CD14-positive monocyte (primary cell): ENCODE results near the gene VWC2. TPM values are rescaled to one million over a fixed set of nuclear protein-coding genes. Genes with fewer than 3 reads are reported as not detected.
A peak's percentile ranks its signal among the peaks of the same experiment; 100 is the strongest.

Experiments
- DNase-seq, 3 donors: peaks; one replicate each; pipeline ENCODE4 v3.0.0-alpha.2; 2011 to 2022
- H2AFZ ChIP-seq: 2 replicates; pipeline ENCODE4 v1.6.0; 2012; ENCODE audit warnings: mild to moderate bottlenecking, low read depth, low read length, inconsistent platforms; ENCODE audit not compliant: insufficient read depth, poor library complexity, severe bottlenecking
- H3K27ac ChIP-seq, 2 donors: 1 replicate in 1 of 2; 2 replicates in 1 of 2; pipeline ENCODE4 v1.5.1; 2012 to 2013; ENCODE audit warnings: low read length in 2 of 2, control low read depth in 1 of 2, inconsistent platforms in 1 of 2, low read depth in 1 of 2, mild to moderate bottlenecking in 1 of 2
- H3K27me3 ChIP-seq, 2 donors: one replicate each; pipeline versions ENCODE4 v1.6.0 to v1.6.1; 2011 to 2013; ENCODE audit warnings: low read length in 2 of 2; ENCODE audit not compliant: control insufficient read depth in 2 of 2, insufficient read depth in 2 of 2
- H3K36me3 ChIP-seq, 2 donors: replicated peaks in 1 of 2; 1 replicate in 1 of 2; 2 replicates in 1 of 2; pipeline versions ENCODE4 v1.5.1 to v1.6.1; 2012 to 2013; ENCODE audit warnings: low read length in 2 of 2, control low read depth in 1 of 2, inconsistent platforms in 1 of 2, mild to moderate bottlenecking in 1 of 2; ENCODE audit not compliant: insufficient read depth in 2 of 2, control insufficient read depth in 1 of 2
- H3K4me1 ChIP-seq, 2 donors: 1 replicate in 1 of 2; 2 replicates in 1 of 2; pipeline versions ENCODE4 v1.5.1 to v1.6.1; 2012 to 2013; ENCODE audit warnings: low read length in 2 of 2, control low read depth in 1 of 2, inconsistent platforms in 1 of 2, mild to moderate bottlenecking in 1 of 2, moderate library complexity in 1 of 2; ENCODE audit not compliant: insufficient read depth in 2 of 2, control insufficient read depth in 1 of 2
- H3K4me2 ChIP-seq: replicated peaks from 2 replicates; pipeline ENCODE3; 2012; ENCODE audit warnings: low read length, moderate library complexity, mild to moderate bottlenecking; ENCODE audit not compliant: poor library complexity, severe bottlenecking; ENCODE audit errors: extremely low read depth
- H3K4me3 ChIP-seq, 3 experiments: fragments of 200-600 bp in 1 of 3; sonication (generic) in 1 of 3; replicated peaks in 1 of 3; 1 replicate in 2 of 3; 2 replicates in 1 of 3; pipeline ENCODE4 v1.5.1; 2011 to 2013; ENCODE audit warnings: low read length in 3 of 3, mild to moderate bottlenecking in 3 of 3, control low read depth in 2 of 3, low read depth in 2 of 3, inconsistent platforms in 1 of 3, moderate library complexity in 1 of 3
- H3K79me2 ChIP-seq: 2 replicates; pipeline ENCODE4 v1.6.0; 2012; ENCODE audit warnings: mild to moderate bottlenecking, control low read depth, inconsistent platforms, low read length, moderate library complexity; ENCODE audit not compliant: insufficient read depth
- H3K9ac ChIP-seq: 2 replicates; pipeline ENCODE4 v1.6.0; 2017; ENCODE audit warnings: low read length, mild to moderate bottlenecking; ENCODE audit not compliant: insufficient read depth, poor library complexity, severe bottlenecking
- H3K9me3 ChIP-seq, 2 donors: replicated peaks in 1 of 2; 1 replicate in 1 of 2; 2 replicates in 1 of 2; pipeline versions ENCODE4 v1.5.1 to v1.6.1; 2012 to 2013; ENCODE audit warnings: low read length in 2 of 2, control low read depth in 1 of 2; ENCODE audit not compliant: control insufficient read depth in 1 of 2, insufficient read depth in 1 of 2
- H4K20me1 ChIP-seq: 2 replicates; pipeline ENCODE4 v1.6.0; 2012; ENCODE audit warnings: mild to moderate bottlenecking, low read length, control low read depth, moderate library complexity; ENCODE audit not compliant: insufficient read depth
- H3K27ac Mint-ChIP-seq, 7 donors: one replicate each; pipeline ENCODE4 v1.8.0; 2020; ENCODE audit warnings: mild to moderate bottlenecking in 7 of 7, mixed read lengths in 7 of 7, moderate library complexity in 6 of 7, inconsistent platforms in 2 of 7
- H3K27me3 Mint-ChIP-seq, 3 donors: one replicate each; pipeline ENCODE4 v1.8.0; 2021 to 2022; ENCODE audit warnings: low read depth in 3 of 3, mild to moderate bottlenecking in 3 of 3, mixed read lengths in 3 of 3, moderate library complexity in 3 of 3, inconsistent platforms in 1 of 3
- H3K36me3 Mint-ChIP-seq, 2 donors: one replicate each; pipeline ENCODE4 v1.8.0; 2020; ENCODE audit warnings: mixed read lengths in 2 of 2, inconsistent platforms in 1 of 2, mild to moderate bottlenecking in 1 of 2
- H3K4me1 Mint-ChIP-seq: one replicate; pipeline ENCODE4 v1.8.0; 2020; ENCODE audit warnings: mild to moderate bottlenecking, mixed read lengths
- H3K4me3 Mint-ChIP-seq, 2 donors: one replicate each; pipeline ENCODE4 v1.8.0; 2020; ENCODE audit warnings: mild to moderate bottlenecking in 2 of 2, mixed read lengths in 2 of 2, moderate library complexity in 1 of 2
- H3K9me3 Mint-ChIP-seq, 7 donors: one replicate each; pipeline ENCODE4 v1.8.0; 2020 to 2022; ENCODE audit warnings: mixed read lengths in 7 of 7, mild to moderate bottlenecking in 6 of 7, moderate library complexity in 6 of 7, inconsistent platforms in 2 of 7
- CTCF ChIP-seq: fragments of 200-600 bp; IDR thresholded peaks from one replicate; pipeline ENCODE4 v1.8.0; 2022; ENCODE audit warnings: antibody characterized with exemption, mild to moderate bottlenecking
- WGBS: methylation state at CpG from one replicate; pipeline ENCODE4 v1.1.5; 2013; ENCODE audit warnings: missing lambda C conversion rate; ENCODE audit not compliant: insufficient coverage; 5-methylcytosine and 5-hydroxymethylcytosine counted together
- intact Hi-C, 2 donors: fragments of 100-400 bp; cut with micrococcal nuclease; formaldehyde crosslinking; loops; one replicate each; pipeline versions ENCODE4 v1.15.0 to v1.15.1; 2023
- polyA plus RNA-seq, 3 donors: library from polyadenylated mRNA; depleted of rRNA in 1 of 3; unstranded in 2 of 3; stranded (reverse) in 1 of 3; fragments of 300-500 nt in 2 of 3; fragments of >200 nt in 1 of 3; fragmentation: Illumina TruSeq in 2 of 3; gene quantifications; 1 replicate in 2 of 3; 2 replicates in 1 of 3; pipeline ENCODE4 v1.2.3, GENCODE V29; 2012 to 2021

The VWC2 gene
- polyA plus RNA-seq, 3 donors, result not detected

DNA sequence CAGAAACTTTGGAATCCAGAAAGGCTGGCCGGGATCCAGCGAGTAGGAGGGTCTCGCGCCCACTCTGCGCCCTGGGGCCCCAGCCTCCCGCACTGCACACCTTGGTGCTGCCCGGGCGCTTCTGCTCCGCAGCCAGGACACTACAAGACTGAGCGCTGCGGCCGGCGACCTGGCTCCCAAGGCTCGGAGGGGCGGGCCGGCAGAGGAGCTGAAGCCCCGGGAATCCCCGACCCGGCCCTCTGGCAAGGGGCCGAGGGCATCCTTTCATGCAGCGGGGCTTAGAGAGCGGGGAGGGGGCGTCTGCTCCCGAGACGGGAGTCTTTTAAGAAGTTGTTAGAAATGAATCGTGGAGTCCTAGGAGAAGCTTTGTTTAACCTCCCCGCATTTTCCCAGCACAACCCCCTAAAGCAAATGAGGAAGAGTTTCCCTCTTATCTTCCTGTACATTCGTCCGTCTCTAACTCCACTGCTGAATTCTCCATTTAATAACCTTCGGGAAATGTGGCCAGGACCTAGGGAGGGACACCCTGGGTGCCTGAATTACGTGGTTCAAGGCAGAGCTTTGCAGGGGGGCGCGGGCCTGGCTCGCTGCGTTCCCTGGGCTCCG is 1.1 kb downstream of the VWC2 start:
- 2% methylated on average over 27 of the region's 36 CpGs for WGBS
- H3K27me3 ChIP-seq, result peaks cover 57 to 71% of the 10 kb centered on the region in 2 donors

More for the DNA sequence above, 1.1 kb downstream of the VWC2 start:
- H3K36me3 ChIP-seq, result no peaks in the 10 kb centered on the region
- peaks cover 0 to 15% of the 10 kb centered on the region in 2 donors for H3K9me3 ChIP-seq
- peaks cover 0 to 4% of the 10 kb centered on the region in 2 donors for H3K36me3 Mint-ChIP-seq
- peak overlapping the region in 1 of 2 donors; percentile 84 for H3K4me3 Mint-ChIP-seq
- intact Hi-C loops, result no loop called here
- peaks cover 57 to 89% (median 73%) of the 10 kb centered on the region in 3 donors for H3K27me3 Mint-ChIP-seq
- peaks cover 2 to 14% of the 10 kb centered on the region in 2 donors for H3K4me1 ChIP-seq
- H3K4me1 Mint-ChIP-seq, result peaks cover 9% of the 10 kb centered on the region
- DNase-seq, result no peak
- H3K4me3 ChIP-seq, result no peak overlapping the region
- H3K9me3 Mint-ChIP-seq, result peaks cover 0 to 9% (median 2%) of the 10 kb centered on the region in 7 donors
- H3K4me2 ChIP-seq, result no peak overlapping the region
- H3K27ac Mint-ChIP-seq, result no peak overlapping the region
- H3K27ac ChIP-seq, result no peak overlapping the region
- H4K20me1 ChIP-seq, result no peaks in the 10 kb centered on the region
- TF ChIP-seq CTCF, result no peak
- H2AFZ ChIP-seq, result no peak overlapping the region
- no peak overlapping the region for H3K9ac ChIP-seq
- no peaks in the 10 kb centered on the region for H3K79me2 ChIP-seq
